ENCODE results near the gene ZFAND3.

Gene ZFAND3

GRCh38 chr6:37781788-37782187 is 37.7 kb upstream of the ZFAND3 start:
- DNase-seq (ENCODE audit: extremely low read depth, low read depth), result no peak
- no peak for TF ChIP-seq CTCF (IDR thresholded peaks at IDR 0.05; ENCODE audit: low read depth, low read length)

- DNase-seq (ENCODE audit: extremely low read depth, low read depth), result no peak
- no peak for TF ChIP-seq CTCF (IDR thresholded peaks at IDR 0.05; ENCODE audit: low read depth, low read length)
These were observed 36.3 kb upstream of the ZFAND3 start for GRCh38 chr6:37783025-37783855.

- no peak; the same call in 1 of the 2 replicates for TF ChIP-seq CTCF (IDR thresholded peaks at IDR 0.05; ENCODE audit: low read depth, low read length)
- DNase-seq (ENCODE audit: extremely low read depth, low read depth), result no peak
These were observed 35.5 kb upstream of the ZFAND3 start for GRCh38 chr6:37783856-37784584.

GRCh38 chr6:37784585-37784967 is 35.0 kb upstream of the ZFAND3 start:
- DNase-seq (ENCODE audit: extremely low read depth, low read depth), result no peak
- TF ChIP-seq CTCF (IDR thresholded peaks at IDR 0.05; ENCODE audit: low read depth, low read length), result no peak

GRCh38 chr6:37785002-37785662 is 34.4 kb upstream of the ZFAND3 start:
- no peak for TF ChIP-seq CTCF (IDR thresholded peaks at IDR 0.05; ENCODE audit: low read depth, low read length)
- DNase-seq (ENCODE audit: extremely low read depth, low read depth), result no peak

GRCh38 chr6:37785663-37786270 is 33.8 kb upstream of the ZFAND3 start:
- no peak for DNase-seq (ENCODE audit: extremely low read depth, low read depth)

More at GRCh38 chr6:37785663-37786270, 33.8 kb upstream of the ZFAND3 start:
- no peak for TF ChIP-seq CTCF (IDR thresholded peaks at IDR 0.05; ENCODE audit: low read depth, low read length)

All from AG09319 (cell line).